H1 (cell line): ENCODE results near the gene MCFD2. TPM values are rescaled to one million over a fixed set of nuclear protein-coding genes. Genes with fewer than 3 reads are reported as not detected.

Source experiments
- CTCF ChIA-PET: fragments of 300-600 bp; sonication (Branson Sonifier 250); formaldehyde crosslinking; loops from one replicate; lab custom pipeline; 2021; ENCODE audit not compliant: partially characterized antibody; lab: Charles Lee
- POLR2A ChIA-PET: fragments of 300-600 bp; sonication (Branson Sonifier 250); formaldehyde crosslinking; loops from one replicate; lab custom pipeline; 2021; ENCODE audit warnings: inconsistent platforms; ENCODE audit not compliant: partially characterized antibody; lab: Charles Lee
- DNase-seq, 2 experiments: peaks; one replicate each; pipeline versions ENCODE4 v3.0.0 to v3.0.0-alpha.2; 2010 to 2022; ENCODE audit warnings: low spot score in 2 of 2, low read depth in 1 of 2, mixed read lengths in 1 of 2
- FAIRE-seq: peaks from 2 replicates; lab custom pipeline; 2011; peaks lifted over from hg19 to GRCh38; lab: Jason Lieb, UNC
- H2AFZ ChIP-seq: 2 replicates; pipeline ENCODE4 v1.8.1; 2012; ENCODE audit warnings: low read length, inconsistent platforms
- H2AK5ac ChIP-seq: 2 replicates; pipeline ENCODE4 v1.6.1; 2013; ENCODE audit warnings: low read depth, low read length
- H2BK120ac ChIP-seq: replicated peaks from 2 replicates; pipeline ENCODE3; 2013; ENCODE audit warnings: low read depth, low read length, inconsistent platforms
- H2BK12ac ChIP-seq: 2 replicates; pipeline ENCODE4 v1.6.1; 2013; ENCODE audit warnings: low read depth, low read length
- H2BK15ac ChIP-seq: 2 replicates; pipeline ENCODE4 v1.6.1; 2013; ENCODE audit warnings: low read length
- H2BK20ac ChIP-seq: 2 replicates; pipeline ENCODE4 v1.6.1; 2013; ENCODE audit warnings: low read length
- H2BK5ac ChIP-seq: 2 replicates; pipeline ENCODE4 v1.6.1; 2013; ENCODE audit warnings: low read depth, low read length
- H3K14ac ChIP-seq: 2 replicates; pipeline ENCODE4 v1.6.1; 2013; ENCODE audit warnings: inconsistent platforms; ENCODE audit not compliant: insufficient read length
- H3K18ac ChIP-seq: 2 replicates; pipeline ENCODE4 v1.6.1; 2013; ENCODE audit warnings: low read length; ENCODE audit errors: extremely low read depth
- H3K23ac ChIP-seq: 2 replicates; pipeline ENCODE4 v1.6.1; 2013; ENCODE audit warnings: inconsistent platforms; ENCODE audit not compliant: insufficient read length
- H3K23me2 ChIP-seq: 2 replicates; pipeline ENCODE4 v1.6.1; 2013; ENCODE audit warnings: low read depth, low read length
- H3K27ac ChIP-seq: 2 replicates; pipeline ENCODE4 v1.6.1; 2011; ENCODE audit warnings: low read depth, low read length, inconsistent platforms
- H3K27me3 ChIP-seq, 4 experiments: replicated peaks in 1 of 4; 1 replicate in 1 of 4; 2 replicates in 3 of 4; pipeline versions ENCODE4 v1.6.1 to v1.8.1; 2011 to 2013; ENCODE audit warnings: low read length in 3 of 4, mild to moderate bottlenecking in 3 of 4, inconsistent platforms in 2 of 4, mixed read lengths in 2 of 4, moderate library complexity in 1 of 4; ENCODE audit not compliant: control insufficient read depth in 3 of 4, insufficient read depth in 3 of 4; ENCODE audit errors: extremely low read depth in 1 of 4
- H3K36me3 ChIP-seq, 4 experiments: 2 replicates each; pipeline versions ENCODE4 v1.6.1 to v1.8.1; 2011 to 2013; ENCODE audit warnings: mild to moderate bottlenecking in 4 of 4, low read length in 3 of 4, moderate library complexity in 2 of 4, control low read depth in 1 of 4, inconsistent platforms in 1 of 4; ENCODE audit not compliant: insufficient read depth in 4 of 4, control insufficient read depth in 2 of 4
- H3K4ac ChIP-seq: replicated peaks from 2 replicates; pipeline ENCODE3; 2013; ENCODE audit warnings: low read length, low read depth, mixed read lengths, inconsistent platforms; ENCODE audit not compliant: insufficient read length
- H3K4me1 ChIP-seq, 4 experiments: replicated peaks in 1 of 4; 1 replicate in 1 of 4; 2 replicates in 3 of 4; pipeline versions ENCODE4 v1.6.1 to v1.8.1; 2011 to 2013; ENCODE audit warnings: low read length in 3 of 4, inconsistent platforms in 2 of 4, mixed read lengths in 1 of 4; ENCODE audit not compliant: insufficient read depth in 4 of 4, control insufficient read depth in 3 of 4
- H3K4me2 ChIP-seq, 2 experiments: 2 replicates each; pipeline versions ENCODE4 v1.6.1 to v1.8.1; 2011 to 2013; ENCODE audit warnings: low read depth in 2 of 2, low read length in 2 of 2, control low read depth in 1 of 2, inconsistent platforms in 1 of 2, mild to moderate bottlenecking in 1 of 2; ENCODE audit not compliant: insufficient read depth in 1 of 2
- H3K4me3 ChIP-seq, 4 experiments: fragments of 200-600, 300-600 bp in 1 of 4; sonication (generic), shearing (Covaris generic), sonication (Bioruptor Twin) in 1 of 4; 2 replicates each; pipeline versions ENCODE4 v1.5.1 to v1.8.1; 2011 to 2016; ENCODE audit warnings: low read length in 4 of 4, low read depth in 3 of 4, control low read depth in 2 of 4, inconsistent platforms in 2 of 4, mild to moderate bottlenecking in 2 of 4, mixed read lengths in 1 of 4, moderate library complexity in 1 of 4; ENCODE audit not compliant: insufficient read depth in 2 of 4; ENCODE audit errors: extremely low read depth in 1 of 4
- H3K56ac ChIP-seq: replicated peaks from 2 replicates; pipeline ENCODE3; 2013; ENCODE audit warnings: low read depth, mild to moderate bottlenecking, mixed read lengths, low read length, inconsistent platforms; ENCODE audit not compliant: insufficient read length
- H3K79me1 ChIP-seq: 2 replicates; pipeline ENCODE4 v1.6.1; 2013; ENCODE audit warnings: low read depth, low read length, control low read depth
- H3K79me2 ChIP-seq, 2 experiments: 2 replicates each; pipeline versions ENCODE4 v1.6.1 to v1.8.1; 2012 to 2013; ENCODE audit warnings: low read length in 2 of 2, mild to moderate bottlenecking in 2 of 2, inconsistent platforms in 1 of 2; ENCODE audit not compliant: insufficient read depth in 2 of 2, control insufficient read depth in 1 of 2
- H3K9ac ChIP-seq, 4 experiments: replicated peaks in 1 of 4; 1 replicate in 1 of 4; 2 replicates in 3 of 4; pipeline versions ENCODE4 v1.6.1 to v1.8.1; 2011 to 2013; ENCODE audit warnings: low read depth in 3 of 4, low read length in 3 of 4, control low read depth in 2 of 4, mild to moderate bottlenecking in 2 of 4, moderate library complexity in 2 of 4, inconsistent platforms in 1 of 4; ENCODE audit errors: extremely low read depth in 1 of 4
- H3K9me3 ChIP-seq, 2 experiments: 2 replicates each; pipeline versions ENCODE4 v1.6.1 to v1.8.1; 2012 to 2013; ENCODE audit warnings: mild to moderate bottlenecking in 2 of 2, moderate library complexity in 2 of 2, control low read depth in 1 of 2, inconsistent platforms in 1 of 2, low read depth in 1 of 2, low read length in 1 of 2, mixed read lengths in 1 of 2; ENCODE audit not compliant: insufficient read depth in 2 of 2
- H4K20me1 ChIP-seq, 2 experiments: replicated peaks in 1 of 2; 2 replicates each; pipeline versions ENCODE3 to v1.8.1; 2011 to 2013; ENCODE audit warnings: inconsistent platforms in 2 of 2, low read length in 2 of 2, mild to moderate bottlenecking in 1 of 2; ENCODE audit not compliant: insufficient read depth in 2 of 2, control insufficient read depth in 1 of 2
- H4K5ac ChIP-seq: 2 replicates; pipeline ENCODE4 v1.6.1; 2013; ENCODE audit warnings: low read length, low read depth, mixed read lengths, inconsistent platforms; ENCODE audit not compliant: insufficient read length
- H4K8ac ChIP-seq: 2 replicates; pipeline ENCODE4 v1.8.0; 2013; ENCODE audit warnings: mild to moderate bottlenecking, moderate library complexity, low read length, inconsistent platforms; ENCODE audit not compliant: insufficient read depth; ENCODE audit errors: extremely low read depth
- H4K91ac ChIP-seq: replicated peaks from 2 replicates; pipeline ENCODE3; 2013; ENCODE audit warnings: low read length, mixed read lengths, inconsistent platforms; ENCODE audit not compliant: insufficient read length
- WGBS, 2 experiments: shearing (Covaris generic) in 1 of 2; methylation state at CpG; one replicate each; pipeline versions ENCODE4 v1.1.6 to v1.1.7; 2013 to 2015; ENCODE audit warnings: low lambda C conversion rate in 2 of 2, mixed read lengths in 2 of 2, inconsistent platforms in 1 of 2, low coverage in 1 of 2, missing lambda C conversion rate in 1 of 2; ENCODE audit not compliant: insufficient replicate concordance in 2 of 2, insufficient coverage in 1 of 2, insufficient read length in 1 of 2; ENCODE audit errors: extremely low coverage in 1 of 2, missing lambda C conversion rate in 1 of 2; 5-methylcytosine and 5-hydroxymethylcytosine counted together
- polyA plus RNA-seq, 7 experiments: library from polyadenylated mRNA; depleted of rRNA in 3 of 7; stranded (reverse) in 5 of 7; unstranded in 2 of 7; fragments of >200 nt in 5 of 7; fragments of 200-250 nt in 2 of 7; gene quantifications; 1 replicate in 5 of 7; 2 replicates in 1 of 7; 4 replicates in 1 of 7; pipeline versions ENCODE4 v1.2.1 to v1.2.3, GENCODE V29; 2011 to 2013; ENCODE audit warnings: missing spikeins in 2 of 7, mixed read lengths in 2 of 7
- total RNA-seq: library from RNA; stranded (reverse); fragmentation: NEBNext Ultra II Directional; extraction: Animal tissue kit (Norgen Biotek cat#: 25700); gene quantifications from 2 replicates; pipeline ENCODE4 v1.2.1, GENCODE V29; 2021

The MCFD2 gene
- total and polyA plus RNA-seq, 2 of the 8 experiments (the other 6 are each of a cell fraction or from before 2014, with no cell fraction given), result 35.2 to 76.2 TPM

DNA sequence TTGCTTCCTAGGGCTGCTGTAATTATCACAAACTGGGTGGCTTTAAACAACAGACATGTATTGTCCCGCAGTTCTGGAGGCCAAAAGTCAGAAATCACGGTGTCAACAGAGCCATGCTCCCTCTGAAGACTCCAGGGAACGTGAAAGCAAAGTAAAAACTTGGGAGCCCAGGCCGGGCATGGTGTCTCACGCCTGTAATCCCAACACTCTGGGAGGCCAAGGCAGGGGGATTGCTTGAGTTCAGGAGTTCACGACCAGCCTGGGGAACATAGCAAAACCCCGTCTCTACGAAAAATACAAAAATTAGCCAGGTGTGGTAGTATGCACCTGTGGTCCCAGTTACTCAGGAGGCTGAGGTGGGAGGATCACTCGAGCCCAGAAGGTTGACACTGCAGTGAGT lies 63.5 kb downstream of the MCFD2 start:
- Histone ChIP-seq H3K27ac (no peak overlapping the region), H2BK15ac (no peak overlapping the region), H3K4me2 (no peak overlapping the region), H2AFZ (no peak overlapping the region), H3K36me3 (no peaks in the 10 kb centered on the region), H2BK12ac (no peak overlapping the region), H3K18ac (no peak overlapping the region), H2BK5ac (no peak overlapping the region), H2BK20ac (no peak overlapping the region), H4K91ac (no peak overlapping the region), H3K23me2 (no peaks in the 10 kb centered on the region), H3K9ac (no peak overlapping the region), H3K27me3 (no peaks in the 10 kb centered on the region; a peak in 1 of 7 replicates), H2AK5ac (no peak overlapping the region), H3K79me2 (no peaks in the 10 kb centered on the region), H3K14ac (no peak overlapping the region), H4K8ac (no peak overlapping the region), H3K4me1 (peaks cover 0 to 1% (median 0%) of the 10 kb centered on the region in 4 experiments; a peak in 1 of 7 replicates), H4K5ac (no peak overlapping the region), H4K20me1 (no peaks in the 10 kb centered on the region), H3K79me1 (no peaks in the 10 kb centered on the region), H3K23ac (no peak overlapping the region), H3K9me3 (no peaks in the 10 kb centered on the region), H2BK120ac (no peak overlapping the region), H3K56ac (no peak overlapping the region), H3K4me3 (no peak overlapping the region), H3K4ac (no peak overlapping the region)
- DNase-seq (no peak), FAIRE-seq (no peak)
- ChIA-PET CTCF (no interaction called here), POLR2A (no interaction called here)
- WGBS, 2 experiments, result 89% methylated on average over 9 of the region's 9 CpGs; no CpG with 5 or more reads in 1 of the 2 experiments
